Naive B cell (primary cell): ENCODE data around the gene GDPD4. TPM values are rescaled to one million over a fixed set of nuclear protein-coding genes. Genes with fewer than 3 reads are reported as not detected.

Experiments used
- ATAC-seq, 2 donors: fragments of 150-1000 bp; cut with Tn5 transposase; 2 replicates each; pipeline ENCODE4 v1.10.0; 2021; ENCODE audit warnings: low read depth in 2 of 2, mild to moderate bottlenecking in 2 of 2, moderate library complexity in 2 of 2
- DNase-seq: peaks from one replicate; pipeline ENCODE4 v3.0.0; 2022
- H3K27ac Mint-ChIP-seq, 6 donors: one replicate each; pipeline ENCODE4 v1.8.0; 2020 to 2022; ENCODE audit warnings: mild to moderate bottlenecking in 6 of 6, mixed read lengths in 6 of 6, moderate library complexity in 5 of 6, inconsistent platforms in 2 of 6
- H3K27me3 Mint-ChIP-seq, 3 donors: one replicate each; pipeline ENCODE4 v1.8.0; 2021 to 2022; ENCODE audit warnings: mixed read lengths in 3 of 3, mild to moderate bottlenecking in 1 of 3
- H3K36me3 Mint-ChIP-seq, 2 donors: one replicate each; pipeline ENCODE4 v1.8.0; 2020 to 2022; ENCODE audit warnings: mixed read lengths in 2 of 2, inconsistent platforms in 1 of 2, mild to moderate bottlenecking in 1 of 2
- H3K4me1 Mint-ChIP-seq, 3 donors: one replicate each; pipeline ENCODE4 v1.8.0; 2020 to 2022; ENCODE audit warnings: mixed read lengths in 3 of 3, inconsistent platforms in 1 of 3, mild to moderate bottlenecking in 1 of 3, moderate library complexity in 1 of 3
- H3K4me3 Mint-ChIP-seq, 8 donors: one replicate each; pipeline ENCODE4 v1.8.0; 2020 to 2022; ENCODE audit warnings: mild to moderate bottlenecking in 8 of 8, mixed read lengths in 8 of 8, moderate library complexity in 8 of 8, inconsistent platforms in 2 of 8
- H3K9me3 Mint-ChIP-seq, 7 donors: one replicate each; pipeline ENCODE4 v1.8.0; 2020 to 2022; ENCODE audit warnings: mixed read lengths in 7 of 7, mild to moderate bottlenecking in 5 of 7, inconsistent platforms in 2 of 7, moderate library complexity in 1 of 7
- polyA plus RNA-seq, 6 donors: library from polyadenylated mRNA; unstranded; fragments of 300-500 nt; fragmentation: Illumina TruSeq; gene quantifications; one replicate each; pipeline ENCODE4 v1.2.3, GENCODE V29; 2021; ENCODE audit warnings: low read depth in 6 of 6

GDPD4 gene
- polyA plus RNA-seq, 6 donors from 2014 or later: not detected

DNA sequence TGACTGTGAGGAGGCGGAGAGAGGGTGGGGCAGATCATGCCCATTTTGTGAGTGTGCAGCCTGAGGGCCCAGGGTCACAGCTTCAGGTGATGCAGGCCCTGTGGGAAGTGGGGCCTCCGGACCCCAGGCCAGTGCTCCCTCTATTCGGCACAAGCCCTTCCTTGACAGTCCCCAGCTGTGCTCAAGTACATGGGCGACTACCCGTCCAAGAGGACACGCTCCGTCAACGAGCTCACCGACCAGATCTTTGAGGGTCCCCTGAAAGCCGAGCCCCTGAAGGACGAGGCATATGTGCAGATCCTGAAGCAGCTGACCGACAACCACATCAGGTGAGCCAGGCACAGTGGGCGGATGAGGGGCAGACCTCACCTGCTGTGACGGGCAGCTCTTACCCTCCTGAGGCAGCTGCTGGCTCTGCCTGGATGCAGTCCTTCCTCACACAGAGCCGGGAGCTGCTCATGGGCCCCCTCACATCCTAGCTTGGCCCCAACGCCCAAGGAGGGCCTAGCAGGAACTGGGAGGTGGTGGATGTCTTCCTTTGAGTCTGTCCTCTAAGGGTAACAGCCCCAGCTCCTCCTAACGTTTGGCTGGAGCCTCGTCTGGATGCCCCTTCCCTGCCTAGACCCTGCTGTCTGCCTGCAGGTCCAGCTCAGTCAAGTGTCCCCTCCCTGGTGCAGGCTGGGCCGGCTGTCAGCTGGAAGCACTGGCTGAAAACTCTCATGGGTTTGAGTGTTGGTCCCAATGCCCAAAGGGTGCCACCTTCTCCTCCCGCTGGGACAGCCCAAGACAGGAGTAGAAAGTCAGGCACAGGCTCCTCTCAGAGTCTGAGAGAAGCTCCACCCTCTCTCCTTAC lies 97.4 kb downstream of the GDPD4 start:
- ATAC-seq (no peak), DNase-seq (no peak)
- peak overlapping the region in 1 of 6 donors; percentile 56 for H3K27ac Mint-ChIP-seq
- no peaks in the 10 kb centered on the region for H3K4me1 Mint-ChIP-seq
- H3K9me3 Mint-ChIP-seq: no peaks in the 10 kb centered on the region
- H3K4me3 Mint-ChIP-seq: no peak overlapping the region
- H3K36me3 Mint-ChIP-seq: no peaks in the 10 kb centered on the region
- H3K27me3 Mint-ChIP-seq: peaks cover 0 to 4% (median 0%) of the 10 kb centered on the region in 3 donors

DNA sequence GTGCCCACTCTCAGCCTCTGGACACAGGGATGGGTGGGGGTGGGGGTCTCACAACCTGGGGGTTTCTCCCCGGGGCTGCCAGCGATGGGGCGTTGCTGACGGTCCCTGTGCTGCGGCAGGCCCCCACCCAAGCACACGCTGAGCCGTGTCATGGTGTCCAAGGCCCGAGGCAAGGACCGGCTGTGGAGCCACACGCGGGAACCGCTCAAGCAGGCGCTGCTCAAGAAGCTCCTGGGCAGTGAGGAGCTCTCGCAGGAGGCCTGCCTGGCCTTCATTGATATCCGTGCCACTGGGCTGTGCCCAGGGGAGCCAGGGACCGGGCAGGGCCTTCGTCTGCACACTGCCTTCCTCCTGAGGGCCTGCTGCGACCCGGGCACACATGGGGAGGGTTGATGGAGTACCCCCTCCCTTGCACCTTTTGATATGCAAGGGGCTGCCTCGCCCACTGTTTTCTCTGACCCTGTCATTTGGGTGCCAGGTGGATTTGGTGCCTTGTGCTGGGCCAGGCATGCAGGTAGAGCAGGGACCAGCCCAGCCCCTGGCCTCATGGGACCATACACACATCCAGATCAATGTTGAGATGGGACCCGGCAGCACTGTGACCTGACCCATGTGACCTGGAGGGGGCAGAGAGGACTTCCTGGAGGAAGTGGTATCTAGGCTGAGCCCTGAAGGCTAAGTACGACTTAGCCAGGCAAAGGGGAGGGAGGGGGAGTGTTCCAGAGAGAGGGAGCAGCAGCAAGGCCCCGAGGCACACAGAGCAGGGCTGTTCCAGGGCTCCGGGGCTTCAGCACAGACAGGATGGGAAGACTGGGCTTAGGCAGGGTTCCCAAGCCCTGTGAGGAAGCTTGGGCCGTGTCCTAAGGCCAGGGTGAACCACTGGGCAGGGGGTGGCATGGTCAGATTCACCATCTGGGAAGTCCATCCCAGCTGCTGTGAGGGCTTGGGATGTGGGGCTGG lies 98.3 kb downstream of the GDPD4 start:
- no peak for ATAC-seq
- Mint-ChIP-seq H3K27ac (peak overlapping the region in 1 of 6 donors; percentile 64), H3K4me1 (no peaks in the 10 kb centered on the region), H3K27me3 (peaks cover 0 to 4% (median 0%) of the 10 kb centered on the region in 3 donors), H3K36me3 (no peaks in the 10 kb centered on the region), H3K9me3 (no peaks in the 10 kb centered on the region), H3K4me3 (no peak overlapping the region)
- no peak for DNase-seq

DNA sequence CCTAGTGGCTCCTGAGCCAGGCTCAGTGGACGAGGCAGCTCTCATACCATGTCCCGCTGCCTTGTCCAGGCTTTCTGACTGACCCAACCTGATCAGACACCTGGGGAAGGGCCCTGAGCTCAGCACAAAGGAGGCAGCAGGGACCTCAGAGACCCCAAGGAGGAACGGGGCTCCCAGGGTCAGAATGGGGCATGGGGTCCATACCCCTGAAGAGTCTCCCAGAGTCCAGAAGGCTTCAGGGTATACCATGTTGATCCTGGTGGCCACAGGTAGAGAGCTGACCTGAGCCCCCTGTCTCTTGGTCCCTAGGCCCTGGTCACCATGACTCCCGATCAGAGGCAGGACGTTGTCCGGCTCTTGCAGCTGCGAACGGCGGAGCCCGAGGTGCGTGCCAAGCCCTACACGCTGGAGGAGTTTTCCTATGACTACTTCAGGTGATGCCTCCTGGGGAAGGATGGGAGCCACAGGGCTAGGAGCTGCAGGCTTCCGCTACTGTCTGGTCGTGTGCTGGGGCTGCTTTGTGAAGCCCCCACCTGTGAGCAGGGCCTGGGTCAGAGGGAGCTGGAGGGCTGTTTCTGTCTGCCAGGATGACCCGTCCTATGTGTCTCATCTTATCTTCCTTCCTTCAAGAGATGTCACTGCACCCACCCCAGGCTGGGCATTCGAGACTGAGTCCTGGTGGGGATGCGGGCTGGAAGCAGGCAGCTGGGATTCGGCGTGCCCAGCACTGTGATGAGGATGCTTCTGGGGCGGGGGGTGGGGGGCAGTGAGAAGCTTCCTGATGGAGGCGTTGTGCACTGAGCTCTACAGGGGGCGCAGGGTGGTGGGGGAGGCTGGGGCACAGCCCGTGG lies 99.3 kb downstream of the GDPD4 start:
- peaks cover 0 to 4% (median 0%) of the 10 kb centered on the region in 3 donors for H3K27me3 Mint-ChIP-seq
- ATAC-seq (no peak), DNase-seq (no peak)
- no peak overlapping the region for H3K27ac Mint-ChIP-seq
- no peaks in the 10 kb centered on the region for H3K36me3 Mint-ChIP-seq
- H3K4me3 Mint-ChIP-seq: no peak overlapping the region
- H3K9me3 Mint-ChIP-seq: no peaks in the 10 kb centered on the region
- no peaks in the 10 kb centered on the region for H3K4me1 Mint-ChIP-seq

DNA sequence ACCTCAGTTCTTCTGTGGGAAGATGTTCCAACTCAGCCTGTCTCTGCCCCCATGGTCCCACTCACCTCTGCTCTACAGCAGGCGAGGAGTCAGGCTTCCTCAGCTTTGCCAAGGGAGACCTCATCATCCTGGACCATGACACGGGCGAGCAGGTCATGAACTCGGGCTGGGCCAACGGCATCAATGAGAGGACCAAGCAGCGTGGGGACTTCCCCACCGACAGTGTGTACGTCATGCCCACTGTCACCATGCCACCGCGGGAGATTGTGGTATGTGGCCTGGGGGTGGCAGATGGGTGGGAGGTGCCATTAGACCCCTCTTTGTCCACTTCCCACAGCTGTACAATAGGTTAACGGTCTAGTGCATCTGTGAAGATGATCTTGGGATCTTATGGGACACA lies 100.1 kb downstream of the GDPD4 start:
- H3K27me3 Mint-ChIP-seq: peaks cover 0 to under 1% (median 0%) of the 10 kb centered on the region in 3 donors
- H3K4me3 Mint-ChIP-seq: no peak overlapping the region
- H3K36me3 Mint-ChIP-seq: no peaks in the 10 kb centered on the region
- no peak overlapping the region for H3K27ac Mint-ChIP-seq
- DNase-seq (no peak), ATAC-seq (no peak)
- H3K9me3 Mint-ChIP-seq: no peaks in the 10 kb centered on the region
- no peaks in the 10 kb centered on the region for H3K4me1 Mint-ChIP-seq

DNA sequence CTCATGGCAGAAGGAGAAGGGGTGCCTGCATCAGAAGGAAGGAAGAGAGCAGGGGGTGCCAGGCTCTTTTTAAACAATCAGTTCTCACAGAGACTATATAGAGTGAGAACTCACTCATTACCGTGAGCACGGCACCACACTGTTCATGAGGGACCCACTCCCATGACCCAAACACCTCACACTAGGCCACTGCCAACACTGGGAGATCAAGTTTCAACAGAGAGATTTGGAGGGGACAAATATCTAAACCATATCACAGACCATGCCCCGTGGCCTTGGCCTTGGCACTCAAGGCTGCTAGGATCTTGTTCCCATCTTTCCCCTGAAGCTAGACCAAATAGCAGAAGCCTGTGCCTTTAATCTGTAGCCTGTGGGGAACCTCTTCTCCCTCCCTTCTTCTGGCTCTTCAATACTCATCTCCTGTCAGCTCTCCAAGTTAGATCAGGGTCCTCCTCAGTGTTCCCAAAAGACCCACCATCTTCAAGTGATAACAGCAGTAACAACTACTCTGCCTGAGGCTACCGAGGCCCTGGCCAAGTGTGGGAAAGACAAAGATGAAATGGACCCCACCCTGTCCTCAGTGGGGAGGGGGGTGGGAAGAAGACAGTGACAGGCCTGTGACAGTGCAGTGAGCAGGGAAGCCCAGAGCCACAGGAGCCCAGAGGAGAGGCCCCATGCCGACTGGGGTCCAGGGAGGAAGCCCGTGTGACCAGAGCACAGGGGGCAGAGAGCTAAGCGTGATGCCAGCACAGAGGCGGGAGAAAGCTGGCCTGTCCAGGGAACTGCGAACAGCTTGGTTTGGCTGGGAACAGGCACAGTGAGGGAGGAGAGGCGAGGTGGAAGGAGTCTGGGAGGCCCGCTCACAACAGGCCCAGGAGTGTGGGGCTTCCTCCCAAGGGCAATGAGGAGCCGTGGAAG lies 100.9 kb downstream of the GDPD4 start:
- peak overlapping the region in 1 of 6 donors; percentile 30 for H3K27ac Mint-ChIP-seq
- no peaks in the 10 kb centered on the region for H3K4me1 Mint-ChIP-seq
- no peak overlapping the region for H3K4me3 Mint-ChIP-seq
- no peaks in the 10 kb centered on the region for H3K36me3 Mint-ChIP-seq
- ATAC-seq (no peak), DNase-seq (no peak)
- H3K27me3 Mint-ChIP-seq: no peaks in the 10 kb centered on the region
- no peaks in the 10 kb centered on the region for H3K9me3 Mint-ChIP-seq

DNA sequence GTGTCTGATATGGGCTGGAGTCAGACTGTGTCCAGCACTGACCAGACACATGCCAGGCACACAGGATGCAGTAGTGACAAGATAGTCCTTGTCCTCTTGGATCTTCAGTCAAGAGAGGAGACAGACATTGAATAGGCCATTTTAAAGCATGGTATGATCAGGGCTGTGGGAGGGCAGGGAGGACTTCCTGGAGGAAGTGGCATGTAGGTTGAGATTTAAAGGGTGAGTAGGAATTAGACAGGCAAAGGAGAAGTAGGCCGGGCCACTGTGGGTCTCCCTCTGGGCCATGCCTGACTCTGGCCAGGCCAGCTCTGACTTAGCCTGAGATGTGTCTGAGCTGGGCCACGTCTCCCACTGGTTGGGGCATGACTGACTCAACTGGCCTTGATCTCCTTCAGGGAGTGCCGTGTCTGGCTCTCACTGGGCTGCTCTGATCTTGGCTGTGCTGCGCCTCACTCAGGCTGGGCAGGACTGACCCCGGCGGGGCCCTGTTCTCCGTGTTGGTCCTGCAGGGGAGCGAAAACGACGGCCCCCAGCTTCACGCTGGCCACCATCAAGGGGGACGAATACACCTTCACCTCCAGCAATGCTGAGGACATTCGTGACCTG lies 102.2 kb downstream of the GDPD4 start:
- H3K4me3 Mint-ChIP-seq: no peak overlapping the region
- no peak for DNase-seq
- no peak overlapping the region for H3K27ac Mint-ChIP-seq
- ATAC-seq: no peak
- no peaks in the 10 kb centered on the region for H3K27me3 Mint-ChIP-seq
- H3K9me3 Mint-ChIP-seq: no peaks in the 10 kb centered on the region
- H3K36me3 Mint-ChIP-seq: no peaks in the 10 kb centered on the region
- H3K4me1 Mint-ChIP-seq: no peaks in the 10 kb centered on the region

DNA sequence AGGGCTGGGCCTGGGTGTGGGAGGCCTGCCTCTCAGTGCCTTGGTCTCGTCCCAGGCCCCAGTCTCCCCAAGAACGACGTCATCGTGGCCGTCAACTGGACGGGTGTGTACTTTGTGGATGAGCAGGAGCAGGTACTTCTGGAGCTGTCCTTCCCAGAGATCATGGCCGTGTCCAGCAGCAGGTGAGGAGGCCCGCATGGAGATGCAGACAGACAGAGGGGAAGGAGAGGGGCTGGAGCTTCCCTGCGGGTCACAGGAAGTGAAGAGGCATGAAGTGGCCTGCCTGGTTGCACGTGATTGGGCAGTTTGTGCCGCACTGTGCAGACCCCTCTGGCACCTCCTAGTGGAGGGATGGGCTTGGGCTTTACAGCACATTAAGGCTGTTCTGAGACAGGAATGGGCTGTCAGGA lies 103.0 kb downstream of the GDPD4 start:
- H3K27ac Mint-ChIP-seq: no peak overlapping the region
- DNase-seq: no peak

DNA sequence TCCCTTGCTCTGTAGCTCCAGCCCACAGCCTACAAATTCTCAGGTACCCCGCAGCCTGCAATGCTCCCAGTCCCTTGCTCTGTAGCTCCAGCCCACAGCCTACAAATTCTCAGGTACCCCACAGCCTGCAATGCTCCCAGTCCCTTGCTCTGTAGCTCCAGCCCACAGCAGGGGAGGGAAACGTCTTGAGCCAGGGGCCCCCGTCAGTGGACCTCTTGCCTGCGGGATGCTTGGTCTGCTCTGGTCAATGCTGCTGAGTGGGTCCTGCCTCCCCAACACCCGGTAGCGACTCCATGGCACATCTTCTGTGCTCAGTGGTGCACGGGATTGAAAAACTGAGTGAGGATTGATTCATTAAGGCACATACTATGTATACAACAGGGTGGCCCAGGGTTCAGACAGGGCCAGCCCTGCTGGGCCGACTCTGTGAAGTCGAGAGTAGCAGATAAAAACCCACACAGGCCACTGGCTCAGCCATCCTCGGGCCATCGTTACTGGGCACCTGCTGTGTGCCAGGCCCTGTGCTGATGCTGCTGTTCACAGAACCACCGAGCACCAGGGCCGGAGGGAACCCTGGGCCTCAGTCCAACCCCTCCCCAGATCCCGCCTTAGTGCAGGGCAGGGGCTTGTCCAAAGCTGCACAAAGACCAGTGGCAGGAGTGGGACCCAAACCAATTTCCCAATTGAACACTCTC lies 103.7 kb downstream of the GDPD4 start:
- no peaks in the 10 kb centered on the region for H3K36me3 Mint-ChIP-seq
- H3K9me3 Mint-ChIP-seq: no peaks in the 10 kb centered on the region
- DNase-seq (no peak), ATAC-seq (no peak)
- no peaks in the 10 kb centered on the region for H3K4me1 Mint-ChIP-seq
- H3K4me3 Mint-ChIP-seq: no peak overlapping the region
- H3K27me3 Mint-ChIP-seq: no peaks in the 10 kb centered on the region
- peak overlapping the region in 1 of 6 donors; percentile 40 for H3K27ac Mint-ChIP-seq

More for the DNA sequence above, 103.0 kb downstream of the GDPD4 start:
- H3K27me3 Mint-ChIP-seq: no peaks in the 10 kb centered on the region
- ATAC-seq: no peak
- H3K36me3 Mint-ChIP-seq: no peaks in the 10 kb centered on the region
- no peak overlapping the region for H3K4me3 Mint-ChIP-seq
- no peaks in the 10 kb centered on the region for H3K4me1 Mint-ChIP-seq
- H3K9me3 Mint-ChIP-seq: no peaks in the 10 kb centered on the region

DNA sequence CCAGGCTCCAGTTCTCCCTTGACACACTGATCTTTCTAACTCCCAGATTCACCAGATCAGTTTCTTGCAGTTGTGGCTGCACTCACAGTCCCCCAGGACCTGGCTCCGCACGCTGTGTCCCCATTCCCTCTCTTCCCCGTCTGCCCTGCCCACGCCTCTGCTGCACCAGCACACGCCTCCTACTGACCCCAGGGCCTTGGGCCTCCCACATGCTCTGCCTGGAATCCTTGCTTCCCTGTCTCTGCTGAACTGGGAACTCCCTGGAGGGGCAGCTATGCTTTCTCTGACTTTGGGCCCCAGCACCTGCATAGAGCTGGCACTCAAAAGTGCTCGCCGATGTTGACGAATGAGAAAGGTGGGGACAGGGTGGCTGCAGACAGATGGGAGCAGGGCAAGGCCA lies 104.5 kb downstream of the GDPD4 start:
- Mint-ChIP-seq H3K27ac (no peak overlapping the region), H3K27me3 (no peaks in the 10 kb centered on the region), H3K9me3 (no peaks in the 10 kb centered on the region), H3K4me1 (no peaks in the 10 kb centered on the region), H3K4me3 (no peak overlapping the region), H3K36me3 (no peaks in the 10 kb centered on the region)
- no peak for ATAC-seq
- no peak for DNase-seq

DNA sequence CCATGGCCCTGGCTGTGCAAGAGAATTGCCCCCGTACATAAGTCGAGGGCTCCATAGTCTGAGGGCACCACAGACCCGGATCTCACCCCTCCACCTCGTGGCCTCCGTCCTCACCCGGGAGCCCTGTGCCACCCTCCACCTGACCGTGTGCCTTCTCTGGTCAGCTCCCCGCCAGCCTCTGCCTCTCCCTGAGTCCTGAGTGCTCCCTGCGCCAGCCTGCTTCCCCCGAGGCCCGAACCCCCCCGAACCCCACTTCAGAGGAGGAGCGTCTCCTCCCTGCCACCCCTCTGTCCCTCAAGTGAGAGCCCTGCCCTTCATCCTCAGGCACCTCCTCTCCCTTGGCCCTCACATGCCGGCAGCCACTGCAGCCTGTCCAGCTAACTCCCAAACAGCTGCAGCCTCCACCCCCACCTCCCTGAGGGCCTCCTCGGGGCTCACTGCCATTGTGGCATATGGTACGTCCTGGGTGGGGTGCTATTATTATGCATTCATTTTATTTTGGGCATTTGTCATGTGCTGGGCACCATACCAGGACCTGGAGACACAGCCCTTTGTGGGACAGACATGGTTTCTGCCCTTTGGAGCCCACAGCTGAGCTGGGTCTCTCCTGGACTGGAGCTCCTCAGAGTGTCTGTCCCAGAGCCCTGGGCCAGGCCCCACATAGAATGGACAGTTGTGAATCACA lies 106.3 kb downstream of the GDPD4 start:
- no peak overlapping the region for H3K27ac Mint-ChIP-seq
- no peaks in the 10 kb centered on the region for H3K9me3 Mint-ChIP-seq
- ATAC-seq (no peak), DNase-seq (no peak)
- H3K36me3 Mint-ChIP-seq: no peaks in the 10 kb centered on the region
- no peaks in the 10 kb centered on the region for H3K27me3 Mint-ChIP-seq
- no peaks in the 10 kb centered on the region for H3K4me1 Mint-ChIP-seq
- H3K4me3 Mint-ChIP-seq: no peak overlapping the region
